MCF 10A (cell line): ENCODE measurements around the gene GTF3C2. TPM values are rescaled to one million over a fixed set of nuclear protein-coding genes. Genes with fewer than 3 reads are reported as not detected.

Experiments used
- BruUV-seq: library from RNA; stranded (reverse); fragments of 400-500 nt; replicated peaks from 2 replicates; lab custom pipeline; 2021; lab: Mats Ljungman, UMichigan
- CTCF ChIA-PET: fragments of 300-600 bp; sonication (Branson Sonifier 250); formaldehyde crosslinking; extraction: SDS; loops from one replicate; lab custom pipeline; 2021; ENCODE audit warnings: antibody characterized with exemption, inconsistent platforms; lab: Yijun Ruan, JAX
- POLR2A ChIA-PET: fragments of 300-600, 350-650 bp; sonication (Branson Sonifier 250); formaldehyde crosslinking; extraction: SDS; loops from one replicate; lab custom pipeline; 2020; ENCODE audit warnings: antibody characterized with exemption, inconsistent platforms; lab: Yijun Ruan, JAX
- DNase-seq: peaks from one replicate; pipeline ENCODE4 v3.0.0-alpha.2; 2018; ENCODE audit not compliant: unreplicated experiment
- H3K27ac Mint-ChIP-seq: one replicate; pipeline ENCODE4 v1.8.0; 2022; ENCODE audit warnings: mild to moderate bottlenecking, low read depth, mixed read lengths; ENCODE audit not compliant: unreplicated experiment
- H3K27me3 Mint-ChIP-seq: one replicate; pipeline ENCODE4 v1.8.0; 2022; ENCODE audit warnings: mixed read lengths; ENCODE audit not compliant: insufficient read depth, unreplicated experiment
- H3K36me3 Mint-ChIP-seq: one replicate; pipeline ENCODE4 v1.8.0; 2022; ENCODE audit warnings: mild to moderate bottlenecking, moderate library complexity, mixed read lengths; ENCODE audit not compliant: insufficient read depth, unreplicated experiment
- H3K4me1 Mint-ChIP-seq: one replicate; pipeline ENCODE4 v1.8.0; 2022; ENCODE audit warnings: mixed read lengths; ENCODE audit not compliant: insufficient read depth, unreplicated experiment
- H3K4me3 Mint-ChIP-seq: one replicate; pipeline ENCODE4 v1.8.0; 2022; ENCODE audit warnings: mild to moderate bottlenecking, moderate library complexity, mixed read lengths; ENCODE audit not compliant: unreplicated experiment
- H3K9me3 Mint-ChIP-seq: one replicate; pipeline ENCODE4 v1.8.0; 2022; ENCODE audit warnings: mixed read lengths; ENCODE audit not compliant: unreplicated experiment
- CTCF ChIP-seq: fragments of 200-600 bp; IDR thresholded peaks from one replicate; pipeline ENCODE4 v1.8.0; 2022; ENCODE audit warnings: antibody characterized with exemption, mild to moderate bottlenecking; ENCODE audit not compliant: unreplicated experiment
- intact Hi-C: fragments of 100-400 bp; cut with micrococcal nuclease; formaldehyde crosslinking; loops from 2 replicates; pipeline ENCODE4 v1.14.1; 2022
- total RNA-seq: library from RNA; stranded (reverse); gene quantifications from 2 replicates; pipeline ENCODE4 v1.2.3, GENCODE V29; 2022

GTF3C2 gene
- total RNA-seq, 1 experiment from 2014 or later: 47.8 TPM

GRCh38 chr2:27306573-27307286, 49.8 kb downstream of the GTF3C2 start:
- no peak overlapping the region for H3K27ac Mint-ChIP-seq
- H3K9me3 Mint-ChIP-seq: no peaks in the 10 kb centered on the region
- ChIA-PET CTCF (interaction anchor here (0.9 to 1.5 kb wide), 3 partner anchors 8 to 42 kb away, joined by 3 to 6 read pairs (median 3); no protein-coding TSS in a partner anchor), POLR2A (interaction anchor here (3.6 kb wide), 1 partner anchor 16 kb away, joined by 13 read pairs; the partner anchor contains the start of gene MPV17)
- H3K4me1 Mint-ChIP-seq: no peaks in the 10 kb centered on the region
- intact Hi-C loops: no loop called here
- TF ChIP-seq CTCF: no peak
- no peaks in the 10 kb centered on the region for H3K27me3 Mint-ChIP-seq
- H3K4me3 Mint-ChIP-seq: no peak overlapping the region
- peaks cover 21% of the 10 kb centered on the region for H3K36me3 Mint-ChIP-seq
- DNase-seq: no peak
- no TSS peak for BruUV-seq

GRCh38 chr2:27306136-27306535, 50.4 kb downstream of the GTF3C2 start:
- Mint-ChIP-seq H3K9me3 (no peaks in the 10 kb centered on the region), H3K27ac (no peak overlapping the region), H3K27me3 (no peaks in the 10 kb centered on the region), H3K36me3 (peaks cover 16% of the 10 kb centered on the region), H3K4me1 (no peaks in the 10 kb centered on the region), H3K4me3 (no peak overlapping the region)
- intact Hi-C loops: no loop called here
- no TSS peak for BruUV-seq
- ChIA-PET CTCF (interaction anchor here (0.9 to 5.0 kb wide), 4 partner anchors 9 to 207 kb away, joined by 3 to 52 read pairs (median 4); no protein-coding TSS in a partner anchor), POLR2A (interaction anchor here (3.6 kb wide), 1 partner anchor 17 kb away, joined by 13 read pairs; the partner anchor contains the start of gene MPV17)
- TF ChIP-seq CTCF: no peak
- DNase-seq: no peak

GRCh38 chr2:27305516-27305915, 51.0 kb downstream of the GTF3C2 start:
- no peak overlapping the region for H3K4me3 Mint-ChIP-seq
- H3K27ac Mint-ChIP-seq: no peak overlapping the region
- peaks cover 14% of the 10 kb centered on the region for H3K36me3 Mint-ChIP-seq
- no peaks in the 10 kb centered on the region for H3K9me3 Mint-ChIP-seq
- no peaks in the 10 kb centered on the region for H3K4me1 Mint-ChIP-seq
- TF ChIP-seq CTCF: no peak
- no peak for DNase-seq
- no TSS peak for BruUV-seq
- POLR2A ChIA-PET: interaction anchor here (3.6 kb wide), 1 partner anchor 17 kb away, joined by 13 read pairs; the partner anchor contains the start of gene MPV17
- no peaks in the 10 kb centered on the region for H3K27me3 Mint-ChIP-seq
- intact Hi-C loops: no loop called here
- CTCF ChIA-PET: interaction anchor here (0.6 to 5.0 kb wide), 6 partner anchors 10 to 206 kb away, joined by 3 to 52 read pairs (median 5); no protein-coding TSS in a partner anchor
